Measurements from ENCODE around the gene CYB5B. TPM values are rescaled to one million over a fixed set of nuclear protein-coding genes. Genes with fewer than 3 reads are reported as not detected.
A peak's percentile ranks its signal among the peaks of the same experiment; 100 is the strongest.

Gene CYB5B
- total RNA-seq = 10 to 100 TPM; 60.8 to 62.0 TPM
- long read RNA-seq, full-length matches to known transcripts = 41 of 42 reads
- long read RNA-seq, partial matches to known transcripts = 0 of 42 reads
- long read RNA-seq, other reads (novel, unspliced or antisense) = 1 of 42 reads

GRCh38 chr16:69424053-69424934 lies at the start of gene CYB5B:
TSS of gene CYB5B (plus strand) at chr16:69424619. CDS start at chr16:69424684, 65 bp downstream.
- ATAC-seq = peak; percentile 99
- DNase-seq = peak; percentile 94
- intact Hi-C loops (cut with DNase I) = no loop called here

- intact Hi-C loops (cut with DNase I) = no loop called here
Observed at GRCh38 chr16:69376393-69377059, 47.9 kb upstream of the CYB5B start.

GRCh38 chr16:69378036-69378435 lies 46.4 kb upstream of the CYB5B start:
- no peak for DNase-seq
- ATAC-seq = no peak
- intact Hi-C loops (cut with DNase I) = no loop called here

More at GRCh38 chr16:69376393-69377059, 47.9 kb upstream of the CYB5B start:
- ATAC-seq (no peak), DNase-seq (no peak)

- intact Hi-C loops (cut with DNase I) = no loop called here
- no peak for DNase-seq
- ATAC-seq = no peak
Observed at GRCh38 chr16:69378760-69379159, 45.7 kb upstream of the CYB5B start.

GRCh38 chr16:69381231-69381630 lies 43.2 kb upstream of the CYB5B start:
- ATAC-seq (no peak), DNase-seq (no peak)
- intact Hi-C loops (cut with DNase I) = loop anchor here in 1 of 2 donors (5.0 kb wide), 1 partner anchor 39 kb away; no protein-coding TSS in a partner anchor

GRCh38 chr16:69382421-69382820 lies 42.0 kb upstream of the CYB5B start:
- ATAC-seq (no peak), DNase-seq (no peak)
- intact Hi-C loops (cut with DNase I) = loop anchor here in 1 of 2 donors (5.0 kb wide), 1 partner anchor 40 kb away; no protein-coding TSS in a partner anchor

GRCh38 chr16:69384974-69385373 lies 39.4 kb upstream of the CYB5B start:
- ATAC-seq = no peak
- intact Hi-C loops (cut with DNase I) = loop anchor here in 1 of 2 donors (5.0 kb wide), 1 partner anchor 43 kb away; no protein-coding TSS in a partner anchor

GRCh38 chr16:69386596-69386995 lies 37.8 kb upstream of the CYB5B start:
- intact Hi-C loops (cut with DNase I) = no loop called here

More at GRCh38 chr16:69384974-69385373, 39.4 kb upstream of the CYB5B start:
- DNase-seq = no peak

GRCh38 chr16:69393898-69394849 lies 30.2 kb upstream of the CYB5B start:
- ATAC-seq (peak; percentile 27 to 71), DNase-seq (no peak)
- intact Hi-C loops (cut with DNase I) = loop anchor here in 1 of 2 donors (10.0 kb wide), 2 partner anchors 91 to 261 kb away; no protein-coding TSS in a partner anchor

More at GRCh38 chr16:69386596-69386995, 37.8 kb upstream of the CYB5B start:
- DNase-seq (no peak), ATAC-seq (no peak)

GRCh38 chr16:69395859-69396186 lies 28.6 kb upstream of the CYB5B start:
- no peak for DNase-seq
- intact Hi-C loops (cut with DNase I) = loop anchor here in 1 of 2 donors (5.0 to 10.0 kb wide), 4 partner anchors 89 to 356 kb away; partner anchors contain the start of genes NFAT5 and NOB1

GRCh38 chr16:69396187-69397061 lies 28.0 kb upstream of the CYB5B start:
- intact Hi-C loops (cut with DNase I) = loop anchor here in 1 of 2 donors (5.0 to 10.0 kb wide), 4 partner anchors 88 to 356 kb away; partner anchors contain the start of genes NFAT5 and NOB1
- ATAC-seq = peak; percentile 45 to 53
- peak; percentile 62 for DNase-seq

More at GRCh38 chr16:69395859-69396186, 28.6 kb upstream of the CYB5B start:
- no peak for ATAC-seq

GRCh38 chr16:69397821-69398521 lies 26.4 kb upstream of the CYB5B start:
- peak; percentile 82 to 89 for ATAC-seq
- peak; percentile 35 for DNase-seq
- intact Hi-C loops (cut with DNase I) = loop anchor here in 1 of 2 donors (5.0 to 10.0 kb wide), 4 partner anchors 87 to 354 kb away; partner anchors contain the start of genes NFAT5 and NOB1

GRCh38 chr16:69399361-69399760 lies 25.1 kb upstream of the CYB5B start:
- intact Hi-C loops (cut with DNase I) = loop anchor here in 1 of 2 donors (5.0 to 10.0 kb wide), 4 partner anchors 85 to 353 kb away; partner anchors contain the start of genes NFAT5 and NOB1
- DNase-seq = no peak
- peak in 1 of 2 donors; percentile 19 for ATAC-seq

- intact Hi-C loops (cut with DNase I) = loop anchor here in 1 of 2 donors (10.0 kb wide), 1 partner anchor 162 kb away; the partner anchor contains the start of gene NFAT5
- ATAC-seq (no peak), DNase-seq (no peak)
Observed at GRCh38 chr16:69402439-69402838, 22.0 kb upstream of the CYB5B start.

GRCh38 chr16:69404275-69404805 lies 20.1 kb upstream of the CYB5B start:
- intact Hi-C loops (cut with DNase I) = loop anchor here in 1 of 2 donors (10.0 kb wide), 1 partner anchor 160 kb away; the partner anchor contains the start of gene NFAT5
- ATAC-seq = peak; percentile 78 to 89
- no peak for DNase-seq

- ATAC-seq = no peak
- intact Hi-C loops (cut with DNase I) = loop anchor here in 1 of 2 donors (10.0 kb wide), 1 partner anchor 159 kb away; the partner anchor contains the start of gene NFAT5
- no peak for DNase-seq
Observed at GRCh38 chr16:69405326-69405725, 19.1 kb upstream of the CYB5B start.
